ENCODE data around the gene ICAM4.

DNA sequence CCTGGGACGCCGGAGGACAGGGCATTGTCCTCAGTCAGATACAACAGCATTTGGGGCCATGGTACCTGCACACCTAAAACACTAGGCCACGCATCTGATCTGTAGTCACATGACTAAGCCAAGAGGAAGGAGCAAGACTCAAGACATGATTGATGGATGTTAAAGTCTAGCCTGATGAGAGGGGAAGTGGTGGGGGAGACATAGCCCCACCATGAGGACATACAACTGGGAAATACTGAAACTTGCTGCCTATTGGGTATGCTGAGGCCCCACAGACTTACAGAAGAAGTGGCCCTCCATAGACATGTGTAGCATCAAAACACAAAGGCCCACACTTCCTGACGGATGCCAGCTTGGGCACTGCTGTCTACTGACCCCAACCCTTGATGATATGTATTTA is 1.4 kb upstream of the ICAM4 start:
- TF ChIP-seq BACH1 (IDR thresholded peaks at IDR 0.05; ENCODE audit: low read length) (no peak), TAF1 (IDR thresholded peaks at IDR 0.05; ENCODE audit: low read depth, low read length) (no peak), EGR1 (IDR thresholded peaks at IDR 0.05; ENCODE audit: borderline replicate concordance, low read depth, low read length) (no peak), CEBPB (IDR thresholded peaks at IDR 0.05; ENCODE audit: low read depth, low read length) (no peak)
- TF ChIP-seq, protein P1, sequence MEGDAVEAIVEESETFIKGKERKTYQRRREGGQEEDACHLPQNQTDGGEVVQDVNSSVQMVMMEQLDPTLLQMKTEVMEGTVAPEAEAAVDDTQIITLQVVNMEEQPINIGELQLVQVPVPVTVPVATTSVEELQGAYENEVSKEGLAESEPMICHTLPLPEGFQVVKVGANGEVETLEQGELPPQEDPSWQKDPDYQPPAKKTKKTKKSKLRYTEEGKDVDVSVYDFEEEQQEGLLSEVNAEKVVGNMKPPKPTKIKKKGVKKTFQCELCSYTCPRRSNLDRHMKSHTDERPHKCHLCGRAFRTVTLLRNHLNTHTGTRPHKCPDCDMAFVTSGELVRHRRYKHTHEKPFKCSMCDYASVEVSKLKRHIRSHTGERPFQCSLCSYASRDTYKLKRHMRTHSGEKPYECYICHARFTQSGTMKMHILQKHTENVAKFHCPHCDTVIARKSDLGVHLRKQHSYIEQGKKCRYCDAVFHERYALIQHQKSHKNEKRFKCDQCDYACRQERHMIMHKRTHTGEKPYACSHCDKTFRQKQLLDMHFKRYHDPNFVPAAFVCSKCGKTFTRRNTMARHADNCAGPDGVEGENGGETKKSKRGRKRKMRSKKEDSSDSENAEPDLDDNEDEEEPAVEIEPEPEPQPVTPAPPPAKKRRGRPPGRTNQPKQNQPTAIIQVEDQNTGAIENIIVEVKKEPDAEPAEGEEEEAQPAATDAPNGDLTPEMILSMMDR (IDR thresholded peaks at IDR 0.05; ENCODE audit: control extremely low read depth in 1 of 3, insufficient read depth in 1 of 3, low read depth in 1 of 3, low read length in 3 of 3): no peak
